Glutamatergic neuron (in vitro differentiated cells): ENCODE data around the gene OR10G3. TPM values are rescaled to one million over a fixed set of nuclear protein-coding genes. Genes with fewer than 3 reads are reported as not detected.

Source experiments
- DNase-seq: peaks from one replicate; pipeline ENCODE4 v3.0.0; 2022
- H3K27ac Mint-ChIP-seq: one replicate; pipeline ENCODE4 v1.8.0; 2020; ENCODE audit warnings: mild to moderate bottlenecking, mixed read lengths, inconsistent platforms; ENCODE audit not compliant: unreplicated experiment
- H3K27me3 Mint-ChIP-seq: one replicate; pipeline ENCODE4 v1.8.0; 2020; ENCODE audit warnings: mild to moderate bottlenecking, moderate library complexity, mixed read lengths, inconsistent platforms; ENCODE audit not compliant: unreplicated experiment
- H3K36me3 Mint-ChIP-seq: one replicate; pipeline ENCODE4 v1.8.0; 2020; ENCODE audit warnings: mild to moderate bottlenecking, mixed read lengths, inconsistent platforms; ENCODE audit not compliant: unreplicated experiment
- H3K4me1 Mint-ChIP-seq: one replicate; pipeline ENCODE4 v1.8.0; 2020; ENCODE audit warnings: mild to moderate bottlenecking, low read depth, mixed read lengths, inconsistent platforms; ENCODE audit not compliant: unreplicated experiment
- H3K4me3 Mint-ChIP-seq: one replicate; pipeline ENCODE4 v1.8.0; 2020; ENCODE audit warnings: mild to moderate bottlenecking, mixed read lengths, inconsistent platforms; ENCODE audit not compliant: unreplicated experiment
- H3K9me3 Mint-ChIP-seq: one replicate; pipeline ENCODE4 v1.8.0; 2020; ENCODE audit warnings: mild to moderate bottlenecking, moderate library complexity, mixed read lengths, inconsistent platforms; ENCODE audit not compliant: unreplicated experiment
- CTCF ChIP-seq: fragments of 200-600 bp; sonication (generic); IDR thresholded peaks from one replicate; pipeline ENCODE4 v1.5.0; 2021; ENCODE audit not compliant: partially characterized antibody, unreplicated experiment
- total RNA-seq: library from RNA; stranded (reverse); fragmentation: NEBNext Ultra II Directional; extraction: Animal tissue kit (Norgen Biotek cat#: 25700); gene quantifications from one replicate; pipeline ENCODE4 v1.2.1, GENCODE V29; 2021; ENCODE audit not compliant: unreplicated experiment

The OR10G3 gene
- total RNA-seq, 1 donor from 2014 or later, result not detected

DNA sequence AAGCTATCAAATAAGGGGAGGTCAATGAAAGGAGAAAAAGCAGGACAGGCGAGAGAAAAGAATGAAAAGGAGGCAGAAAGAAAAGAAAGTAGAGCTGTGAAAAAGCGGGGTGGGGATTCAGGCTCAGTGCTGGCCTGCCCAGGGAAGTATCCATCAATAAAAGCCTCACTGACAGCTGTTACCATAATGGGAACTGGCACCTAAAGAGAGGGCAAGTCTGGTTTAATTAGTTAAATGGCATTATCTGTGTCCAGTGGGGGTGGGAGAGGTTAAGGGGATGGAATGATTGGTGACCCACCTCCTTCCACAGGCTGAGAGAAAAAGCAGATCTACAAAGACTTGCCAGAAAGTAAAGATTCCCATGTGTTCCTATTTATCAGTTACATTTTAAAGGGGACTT is 61.2 kb downstream of the OR10G3 start:
- Mint-ChIP-seq H3K4me3 (peak overlapping the region; percentile 34), H3K27ac (no peak overlapping the region), H3K9me3 (peaks cover 10% of the 10 kb centered on the region), H3K27me3 (peaks cover 8% of the 10 kb centered on the region), H3K36me3 (peaks cover 22% of the 10 kb centered on the region), H3K4me1 (peaks cover 2% of the 10 kb centered on the region)
- no peak for TF ChIP-seq CTCF
- DNase-seq, result no peak

Other genes with a start within 250 kb of the OR10G3 start
- 97.6 TPM for gene SUPT16H, start 196.1 kb downstream of the OR10G3 start, total RNA-seq
- 146 TPM for gene CHD8, start 124.0 kb downstream of the OR10G3 start, total RNA-seq
- 75.2 TPM for gene RAB2B, start 103.1 kb downstream of the OR10G3 start, total RNA-seq
- gene TOX4, start 102.9 kb downstream of the OR10G3 start, total RNA-seq, result 63.0 TPM
- 90.0 TPM for gene METTL3, start 68.7 kb downstream of the OR10G3 start, total RNA-seq
- gene SALL2, start 53.7 kb downstream of the OR10G3 start, total RNA-seq, result 62.9 TPM
- gene OR10G2, start 54.9 kb upstream of the OR10G3 start, total RNA-seq, result not detected
- gene OR4E2, start 73.8 kb upstream of the OR10G3 start, total RNA-seq, result not detected
- gene OR4E1, start 93.7 kb upstream of the OR10G3 start, total RNA-seq, result not detected